Measurements from ENCODE around the gene POU2F1.

DNA sequence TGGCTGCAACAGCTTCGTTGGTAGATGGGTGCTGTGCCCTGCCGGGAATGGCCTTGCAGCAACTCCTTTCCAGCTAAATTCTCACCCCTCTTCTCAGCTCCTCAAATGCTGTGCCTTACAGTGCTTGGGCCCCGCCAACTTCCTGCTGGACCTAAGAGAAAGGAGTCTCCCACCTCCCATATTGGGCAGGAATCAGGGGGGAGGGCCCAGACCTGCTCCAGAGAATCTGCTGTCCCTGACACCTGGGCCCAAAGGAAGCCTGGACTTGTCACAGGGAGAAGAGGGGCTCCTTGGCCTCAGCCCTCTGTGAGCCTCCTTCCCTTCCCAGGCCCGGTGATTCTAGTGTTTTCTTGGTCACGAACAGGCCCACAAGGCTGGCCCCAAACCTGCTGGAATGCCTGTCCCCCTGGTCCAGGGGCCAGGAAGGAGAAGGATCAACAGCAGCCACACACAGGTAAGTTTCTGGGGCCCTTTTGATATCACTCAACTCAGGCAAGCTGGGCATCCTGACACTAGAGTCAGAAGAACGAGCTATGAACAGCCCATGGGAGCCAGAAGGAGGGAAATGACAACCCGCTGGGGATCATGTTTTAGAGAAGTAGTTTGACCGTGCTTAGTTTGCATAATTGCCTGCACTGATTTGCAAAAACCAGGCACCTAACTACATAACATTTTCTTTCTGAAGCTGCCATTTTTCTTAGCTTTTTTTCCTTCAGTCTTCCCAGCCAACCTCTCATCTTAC, 211.4 kb downstream of the POU2F1 start:
- TF ChIP-seq, protein P1, sequence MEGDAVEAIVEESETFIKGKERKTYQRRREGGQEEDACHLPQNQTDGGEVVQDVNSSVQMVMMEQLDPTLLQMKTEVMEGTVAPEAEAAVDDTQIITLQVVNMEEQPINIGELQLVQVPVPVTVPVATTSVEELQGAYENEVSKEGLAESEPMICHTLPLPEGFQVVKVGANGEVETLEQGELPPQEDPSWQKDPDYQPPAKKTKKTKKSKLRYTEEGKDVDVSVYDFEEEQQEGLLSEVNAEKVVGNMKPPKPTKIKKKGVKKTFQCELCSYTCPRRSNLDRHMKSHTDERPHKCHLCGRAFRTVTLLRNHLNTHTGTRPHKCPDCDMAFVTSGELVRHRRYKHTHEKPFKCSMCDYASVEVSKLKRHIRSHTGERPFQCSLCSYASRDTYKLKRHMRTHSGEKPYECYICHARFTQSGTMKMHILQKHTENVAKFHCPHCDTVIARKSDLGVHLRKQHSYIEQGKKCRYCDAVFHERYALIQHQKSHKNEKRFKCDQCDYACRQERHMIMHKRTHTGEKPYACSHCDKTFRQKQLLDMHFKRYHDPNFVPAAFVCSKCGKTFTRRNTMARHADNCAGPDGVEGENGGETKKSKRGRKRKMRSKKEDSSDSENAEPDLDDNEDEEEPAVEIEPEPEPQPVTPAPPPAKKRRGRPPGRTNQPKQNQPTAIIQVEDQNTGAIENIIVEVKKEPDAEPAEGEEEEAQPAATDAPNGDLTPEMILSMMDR (IDR thresholded peaks at IDR 0.05): no peak
- TF ChIP-seq POLR2A (IDR thresholded peaks at IDR 0.05): no peak

Data from lower leg skin (tissue), 3 donors.